ENCODE measurements around the gene KIF3B.
"Not testable (repeated sequence)": the region's sequence is repeated elsewhere in the genome, so short reads cannot be mapped to it uniquely, and the experiment has no call there.

KIF3B gene

DNA sequence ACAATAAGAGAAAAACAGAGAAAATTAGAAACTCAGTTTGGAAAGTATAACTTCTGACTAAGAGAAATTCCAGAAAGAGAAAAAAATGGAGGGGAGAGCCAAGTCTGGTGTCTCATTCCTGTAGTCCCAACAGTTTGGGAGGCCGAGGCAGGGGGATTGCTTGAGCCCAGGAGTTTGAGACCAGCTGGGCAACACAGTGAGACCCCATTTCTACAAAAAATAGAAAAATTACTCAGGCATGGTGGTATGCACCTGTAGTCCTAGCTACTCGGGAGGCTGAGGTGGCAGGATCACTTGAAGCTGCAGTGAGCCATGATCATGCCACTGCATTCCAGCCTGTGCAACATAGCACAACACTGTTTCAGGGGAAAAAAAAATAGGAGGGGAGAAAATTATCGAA lies 3.1 kb upstream of the KIF3B start:
- Mint-ChIP-seq H3K4me1 (peaks cover 25% of the 10 kb centered on the region), H3K27me3 (peaks cover 6% of the 10 kb centered on the region), H3K9me3 (peaks cover 3% of the 10 kb centered on the region), H3K36me3 (no peaks in the 10 kb centered on the region), H3K27ac (no peak overlapping the region), H3K4me3 (no peak overlapping the region)
- DNase-seq: no peak
- CTCF ChIA-PET: no interaction called here

- CTCF ChIA-PET: interaction anchor here (0.6 kb wide), 2 partner anchors 12 to 14 kb away, joined by 3 read pairs; no protein-coding TSS in a partner anchor
- H3K27me3 Mint-ChIP-seq, H3K36me3 Mint-ChIP-seq, DNase-seq, H3K9me3 Mint-ChIP-seq, H3K4me3 Mint-ChIP-seq, H3K27ac Mint-ChIP-seq: not testable (repeated sequence)
- peaks cover 32% of the 10 kb centered on the region for H3K4me1 Mint-ChIP-seq
Measured at GRCh38 chr20:32275163-32275562, 2.3 kb upstream of the KIF3B start.

DNA sequence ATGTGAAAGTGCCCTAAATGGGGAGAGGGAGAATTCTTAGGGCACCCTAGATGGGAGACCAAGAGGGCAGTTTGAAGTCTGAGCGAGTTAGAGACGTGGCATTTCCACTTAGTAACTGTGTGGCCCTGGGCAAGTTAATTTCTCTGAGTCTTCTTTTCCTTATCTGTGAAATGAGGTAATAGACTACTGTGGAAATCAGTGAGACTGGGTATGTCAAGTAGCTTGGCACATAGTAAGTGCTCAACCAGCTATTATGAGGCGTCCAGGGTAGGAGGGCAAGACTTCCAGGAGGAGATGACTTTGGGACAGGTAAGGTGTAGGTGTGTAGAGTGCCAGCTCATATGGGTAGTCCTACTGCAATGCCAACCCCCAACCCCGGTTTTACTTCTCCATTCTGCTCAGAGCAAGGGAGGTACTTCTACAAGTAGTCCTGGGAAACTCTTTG lies 770 bp downstream of the KIF3B start:
- H3K36me3 Mint-ChIP-seq: peaks cover 8% of the 10 kb centered on the region
- peaks cover 3% of the 10 kb centered on the region for H3K9me3 Mint-ChIP-seq
- H3K4me1 Mint-ChIP-seq: peaks cover 45% of the 10 kb centered on the region
- no peaks in the 10 kb centered on the region for H3K27me3 Mint-ChIP-seq
- CTCF ChIA-PET: no interaction called here
- H3K27ac Mint-ChIP-seq: peak overlapping the region; percentile 83
- DNase-seq: peak; percentile 23
- H3K4me3 Mint-ChIP-seq: peak overlapping the region; percentile 87

DNA sequence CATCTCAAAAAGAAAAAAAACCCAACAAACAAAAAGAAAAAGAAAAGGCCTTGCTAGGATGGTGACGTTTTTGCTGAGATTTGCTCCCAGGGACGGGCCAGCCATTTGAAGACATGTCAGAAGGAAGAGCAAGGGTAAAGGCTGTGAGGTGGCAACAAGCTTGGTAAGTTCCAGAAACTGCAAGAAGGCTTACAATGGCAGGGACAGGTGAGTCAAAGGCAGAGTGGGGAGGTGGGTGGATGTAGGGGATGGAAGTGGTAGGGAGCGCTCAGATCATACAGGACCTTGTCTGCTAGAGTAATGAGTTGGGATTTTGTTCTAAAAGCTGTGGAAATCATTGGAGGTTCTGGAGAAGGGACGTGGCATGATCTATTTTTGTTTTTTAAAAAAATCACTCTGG lies 4.3 kb downstream of the KIF3B start:
- Mint-ChIP-seq H3K4me1 (peaks cover 65% of the 10 kb centered on the region), H3K27ac (no peak overlapping the region), H3K9me3 (no peaks in the 10 kb centered on the region), H3K4me3 (no peak overlapping the region), H3K36me3 (peaks cover 10% of the 10 kb centered on the region), H3K27me3 (no peaks in the 10 kb centered on the region)
- CTCF ChIA-PET: interaction anchor here (0.7 kb wide), 1 partner anchor 10 kb away, joined by 3 read pairs; no protein-coding TSS in a partner anchor
- no peak for DNase-seq

DNA sequence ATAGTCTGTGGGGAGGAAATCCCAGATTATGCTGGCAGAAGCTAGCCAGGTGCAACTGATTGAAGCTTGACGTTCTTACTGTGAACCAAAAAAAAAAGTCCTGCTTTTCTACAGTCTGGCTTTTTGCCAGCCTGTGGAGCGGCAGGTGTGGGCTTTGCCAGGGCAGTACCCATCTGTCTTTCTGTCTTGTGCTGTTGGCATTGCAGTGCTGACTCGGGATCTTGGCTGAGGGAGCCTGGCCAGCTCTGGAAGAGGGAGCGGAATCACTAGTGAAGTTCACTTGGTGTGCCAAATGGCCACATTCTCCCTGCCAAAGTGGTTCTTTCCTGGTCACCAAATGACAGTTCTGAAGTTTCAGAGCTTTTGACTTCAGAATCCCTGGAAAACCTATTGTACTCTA lies 5.0 kb downstream of the KIF3B start:
- peaks cover 61% of the 10 kb centered on the region for H3K4me1 Mint-ChIP-seq
- DNase-seq: no peak
- no peaks in the 10 kb centered on the region for H3K9me3 Mint-ChIP-seq
- peaks cover 10% of the 10 kb centered on the region for H3K36me3 Mint-ChIP-seq
- no peaks in the 10 kb centered on the region for H3K27me3 Mint-ChIP-seq
- no peak overlapping the region for H3K4me3 Mint-ChIP-seq
- CTCF ChIA-PET: interaction anchor here (0.7 kb wide), 1 partner anchor 9 kb away, joined by 3 read pairs; no protein-coding TSS in a partner anchor
- H3K27ac Mint-ChIP-seq: no peak overlapping the region

DNA sequence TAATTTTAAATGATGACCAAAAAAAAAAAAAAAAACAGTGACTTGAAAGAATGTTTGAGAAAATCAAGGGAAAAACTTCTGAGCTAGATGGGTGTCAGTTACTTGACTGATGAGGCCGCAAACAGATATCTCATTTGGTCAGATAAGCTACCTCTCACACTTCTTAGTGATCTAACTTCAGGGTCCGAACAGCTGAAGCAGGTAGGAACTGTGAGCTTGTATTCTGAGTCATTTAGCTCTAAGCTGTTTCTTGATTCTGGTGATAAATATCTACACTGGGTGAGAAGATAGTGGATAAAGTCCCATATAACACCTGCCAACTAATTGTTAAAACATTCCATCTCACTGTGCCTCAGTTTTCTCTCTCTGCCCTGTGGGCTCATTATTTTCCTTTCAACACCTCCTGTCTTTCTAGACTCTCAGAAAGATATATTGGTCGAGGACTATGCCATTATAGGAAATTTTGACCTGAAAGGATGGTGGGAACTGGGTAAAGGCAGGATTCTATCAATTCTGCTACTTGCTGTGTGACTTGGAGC lies 7.7 kb downstream of the KIF3B start:
- H3K9me3 Mint-ChIP-seq: no peaks in the 10 kb centered on the region
- no peaks in the 10 kb centered on the region for H3K27me3 Mint-ChIP-seq
- H3K36me3 Mint-ChIP-seq: peaks cover 15% of the 10 kb centered on the region
- H3K27ac Mint-ChIP-seq: peak overlapping the region; percentile 80
- no peak overlapping the region for H3K4me3 Mint-ChIP-seq
- DNase-seq: no peak
- CTCF ChIA-PET: no interaction called here
- peaks cover 43% of the 10 kb centered on the region for H3K4me1 Mint-ChIP-seq

- peak; percentile 43 for DNase-seq
- peak overlapping the region; percentile 80 for H3K27ac Mint-ChIP-seq
- H3K36me3 Mint-ChIP-seq: peaks cover 15% of the 10 kb centered on the region
Measured at GRCh38 chr20:32285621-32286371, 8.3 kb downstream of the KIF3B start.

DNA sequence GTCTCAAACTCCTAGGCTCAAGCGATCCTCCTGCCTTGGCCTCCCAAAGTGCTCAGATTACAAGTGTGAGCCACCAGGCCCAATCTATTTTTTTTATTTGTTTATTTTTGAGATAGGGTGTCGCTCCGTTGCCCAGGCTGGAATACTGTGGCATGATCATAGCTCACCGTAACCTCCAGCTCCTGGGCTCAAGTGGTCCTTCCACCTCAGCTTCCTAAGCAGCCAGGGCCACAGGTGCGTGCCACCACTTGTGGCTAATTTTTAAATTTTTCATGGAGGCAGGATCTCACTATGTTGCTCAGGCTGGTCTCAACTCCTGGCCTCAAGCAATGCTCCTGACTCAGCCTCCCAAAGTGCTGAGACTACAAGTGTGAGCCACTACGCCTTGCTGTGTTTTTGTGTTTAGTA lies 9.8 kb downstream of the KIF3B start:
- Mint-ChIP-seq H3K4me1 (peaks cover 33% of the 10 kb centered on the region), H3K27ac (peak overlapping the region; percentile 14), H3K36me3 (peaks cover 7% of the 10 kb centered on the region), H3K4me3 (no peak overlapping the region), H3K9me3 (no peaks in the 10 kb centered on the region), H3K27me3 (no peaks in the 10 kb centered on the region)
- DNase-seq: no peak
- CTCF ChIA-PET: interaction anchor here (0.6 kb wide), 1 partner anchor 12 kb away, joined by 3 read pairs; no protein-coding TSS in a partner anchor

More at GRCh38 chr20:32285621-32286371, 8.3 kb downstream of the KIF3B start:
- H3K27me3 Mint-ChIP-seq: no peaks in the 10 kb centered on the region
- H3K4me1 Mint-ChIP-seq: peaks cover 43% of the 10 kb centered on the region
- peak overlapping the region; percentile 17 for H3K4me3 Mint-ChIP-seq
- no peaks in the 10 kb centered on the region for H3K9me3 Mint-ChIP-seq
- CTCF ChIA-PET: no interaction called here

- CTCF ChIA-PET: no interaction called here
- H3K4me1 Mint-ChIP-seq: peaks cover 30% of the 10 kb centered on the region
- H3K27me3 Mint-ChIP-seq: no peaks in the 10 kb centered on the region
- H3K9me3 Mint-ChIP-seq: no peaks in the 10 kb centered on the region
- H3K27ac Mint-ChIP-seq: no peak overlapping the region
- no peak overlapping the region for H3K4me3 Mint-ChIP-seq
- DNase-seq: no peak
- H3K36me3 Mint-ChIP-seq: peaks cover 7% of the 10 kb centered on the region
Measured at GRCh38 chr20:32288225-32288849, 10.9 kb downstream of the KIF3B start.

GRCh38 chr20:32289299-32289660 lies 11.8 kb downstream of the KIF3B start:
- not testable (repeated sequence) for DNase-seq, H3K27ac Mint-ChIP-seq, H3K36me3 Mint-ChIP-seq, H3K4me3 Mint-ChIP-seq, H3K27me3 Mint-ChIP-seq, H3K9me3 Mint-ChIP-seq
- CTCF ChIA-PET: interaction anchor here (0.6 kb wide), 1 partner anchor 14 kb away, joined by 3 read pairs; no protein-coding TSS in a partner anchor
- H3K4me1 Mint-ChIP-seq: peaks cover 27% of the 10 kb centered on the region

GRCh38 chr20:32289661-32290431 lies 12.4 kb downstream of the KIF3B start:
- Mint-ChIP-seq H3K36me3 (peaks cover 5% of the 10 kb centered on the region), H3K27ac (no peak overlapping the region), H3K4me3 (no peak overlapping the region), H3K4me1 (peaks cover 22% of the 10 kb centered on the region), H3K27me3 (no peaks in the 10 kb centered on the region), H3K9me3 (no peaks in the 10 kb centered on the region)
- CTCF ChIA-PET: interaction anchor here (0.6 to 1.1 kb wide), 3 partner anchors 15 to 72 kb away, joined by 3 read pairs; no protein-coding TSS in a partner anchor
- no peak for DNase-seq

DNA sequence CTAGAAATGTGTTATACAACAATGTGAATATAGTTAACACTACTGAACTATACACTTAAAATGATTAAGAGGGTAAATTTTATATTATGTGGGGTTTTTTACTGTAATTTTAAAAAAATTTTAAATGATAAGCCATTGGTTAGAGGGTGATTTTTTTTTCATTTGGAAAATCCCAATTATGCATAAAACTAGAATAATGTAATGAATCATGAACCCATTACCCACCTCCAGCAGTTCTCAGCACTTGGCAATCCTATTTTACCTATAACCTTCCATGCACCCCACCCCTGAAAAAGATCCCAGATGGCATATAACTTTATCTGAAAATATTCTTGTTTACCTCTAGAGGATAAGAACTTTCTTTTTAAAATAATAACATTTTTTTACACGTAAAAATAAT lies 13.7 kb downstream of the KIF3B start:
- CTCF ChIA-PET: interaction anchor here (0.5 to 1.3 kb wide), 2 partner anchors 9 to 98 kb away, joined by 3 read pairs; no protein-coding TSS in a partner anchor
- Mint-ChIP-seq H3K4me3 (no peak overlapping the region), H3K27me3 (no peaks in the 10 kb centered on the region), H3K27ac (no peak overlapping the region), H3K9me3 (no peaks in the 10 kb centered on the region), H3K36me3 (peaks cover 5% of the 10 kb centered on the region), H3K4me1 (peaks cover 8% of the 10 kb centered on the region)
- no peak for DNase-seq

DNA sequence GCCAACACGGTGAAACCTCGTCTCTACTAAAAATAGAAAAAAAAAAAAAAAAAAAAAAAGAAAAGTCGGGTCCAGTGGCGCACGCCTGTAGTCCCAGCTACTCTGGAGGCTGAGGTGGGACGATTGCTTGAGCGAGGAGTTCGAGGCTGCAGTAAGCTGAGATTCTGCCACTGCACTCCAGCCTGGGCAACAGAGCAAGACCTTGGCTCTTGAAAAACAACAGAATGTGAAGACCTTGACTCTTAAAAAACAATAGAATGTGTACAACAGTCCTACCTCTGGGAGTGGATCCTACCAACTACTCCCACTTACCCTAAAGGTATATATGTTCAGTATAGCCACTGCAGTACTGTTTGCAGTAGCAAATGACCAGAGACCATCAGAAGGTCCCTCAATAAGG lies 15.1 kb downstream of the KIF3B start:
- peaks cover 5% of the 10 kb centered on the region for H3K36me3 Mint-ChIP-seq
- H3K27ac Mint-ChIP-seq: no peak overlapping the region
- no peaks in the 10 kb centered on the region for H3K4me1 Mint-ChIP-seq
- no peaks in the 10 kb centered on the region for H3K9me3 Mint-ChIP-seq
- no peak for DNase-seq
- no peak overlapping the region for H3K4me3 Mint-ChIP-seq
- H3K27me3 Mint-ChIP-seq: no peaks in the 10 kb centered on the region
- CTCF ChIA-PET: interaction anchor here (1.0 to 1.3 kb wide), 2 partner anchors 11 to 35 kb away, joined by 3 to 4 read pairs; no protein-coding TSS in a partner anchor

- no peaks in the 10 kb centered on the region for H3K9me3 Mint-ChIP-seq
- H3K36me3 Mint-ChIP-seq: peaks cover 3% of the 10 kb centered on the region
- no peak overlapping the region for H3K27ac Mint-ChIP-seq
- CTCF ChIA-PET: no interaction called here
- no peaks in the 10 kb centered on the region for H3K27me3 Mint-ChIP-seq
- H3K4me3 Mint-ChIP-seq: no peak overlapping the region
- DNase-seq: no peak
- no peaks in the 10 kb centered on the region for H3K4me1 Mint-ChIP-seq
Measured at GRCh38 chr20:32294071-32294470, 16.6 kb downstream of the KIF3B start.
